Measurements from ENCODE around the gene GP9.
"Not testable (repeated sequence)": the region's sequence is repeated elsewhere in the genome, so short reads cannot be mapped to it uniquely, and the experiment has no call there.

DNA sequence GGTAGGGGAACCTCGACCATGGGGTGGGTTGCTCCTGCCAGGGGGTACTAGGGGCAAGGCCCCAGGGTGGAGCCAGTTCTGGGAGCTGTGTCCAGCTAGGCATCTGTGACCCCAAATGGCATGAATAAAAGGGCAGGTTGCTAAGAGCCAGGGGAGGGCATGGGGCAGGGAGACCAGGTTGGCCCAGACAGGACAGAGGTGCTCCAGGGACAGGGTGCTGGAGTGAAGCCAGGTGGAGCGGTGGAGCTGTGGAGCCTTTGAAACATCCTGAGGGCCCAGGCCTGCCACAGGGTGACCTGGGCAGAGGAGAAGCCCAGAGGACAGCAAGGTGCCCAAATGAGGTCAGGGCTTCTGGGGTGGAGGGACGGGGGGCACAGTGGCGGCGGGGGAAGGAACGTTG, 27.7 kb downstream of the GP9 start:
- not testable (repeated sequence) for TF ChIP-seq RARB, GLIS3, ZFP3, ZNF8, OSR1, ZNF70, ZFP30 (CRISPR knock-in tag; IDR thresholded peaks at IDR 0.05)
- TF ChIP-seq, protein P1, sequence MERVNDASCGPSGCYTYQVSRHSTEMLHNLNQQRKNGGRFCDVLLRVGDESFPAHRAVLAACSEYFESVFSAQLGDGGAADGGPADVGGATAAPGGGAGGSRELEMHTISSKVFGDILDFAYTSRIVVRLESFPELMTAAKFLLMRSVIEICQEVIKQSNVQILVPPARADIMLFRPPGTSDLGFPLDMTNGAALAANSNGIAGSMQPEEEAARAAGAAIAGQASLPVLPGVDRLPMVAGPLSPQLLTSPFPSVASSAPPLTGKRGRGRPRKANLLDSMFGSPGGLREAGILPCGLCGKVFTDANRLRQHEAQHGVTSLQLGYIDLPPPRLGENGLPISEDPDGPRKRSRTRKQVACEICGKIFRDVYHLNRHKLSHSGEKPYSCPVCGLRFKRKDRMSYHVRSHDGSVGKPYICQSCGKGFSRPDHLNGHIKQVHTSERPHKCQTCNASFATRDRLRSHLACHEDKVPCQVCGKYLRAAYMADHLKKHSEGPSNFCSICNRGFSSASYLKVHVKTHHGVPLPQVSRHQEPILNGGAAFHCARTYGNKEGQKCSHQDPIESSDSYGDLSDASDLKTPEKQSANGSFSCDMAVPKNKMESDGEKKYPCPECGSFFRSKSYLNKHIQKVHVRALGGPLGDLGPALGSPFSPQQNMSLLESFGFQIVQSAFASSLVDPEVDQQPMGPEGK (CRISPR knock-in tag; IDR thresholded peaks at IDR 0.05; ENCODE audit: borderline replicate concordance): not testable (repeated sequence)
- TF ChIP-seq, protein P2, sequence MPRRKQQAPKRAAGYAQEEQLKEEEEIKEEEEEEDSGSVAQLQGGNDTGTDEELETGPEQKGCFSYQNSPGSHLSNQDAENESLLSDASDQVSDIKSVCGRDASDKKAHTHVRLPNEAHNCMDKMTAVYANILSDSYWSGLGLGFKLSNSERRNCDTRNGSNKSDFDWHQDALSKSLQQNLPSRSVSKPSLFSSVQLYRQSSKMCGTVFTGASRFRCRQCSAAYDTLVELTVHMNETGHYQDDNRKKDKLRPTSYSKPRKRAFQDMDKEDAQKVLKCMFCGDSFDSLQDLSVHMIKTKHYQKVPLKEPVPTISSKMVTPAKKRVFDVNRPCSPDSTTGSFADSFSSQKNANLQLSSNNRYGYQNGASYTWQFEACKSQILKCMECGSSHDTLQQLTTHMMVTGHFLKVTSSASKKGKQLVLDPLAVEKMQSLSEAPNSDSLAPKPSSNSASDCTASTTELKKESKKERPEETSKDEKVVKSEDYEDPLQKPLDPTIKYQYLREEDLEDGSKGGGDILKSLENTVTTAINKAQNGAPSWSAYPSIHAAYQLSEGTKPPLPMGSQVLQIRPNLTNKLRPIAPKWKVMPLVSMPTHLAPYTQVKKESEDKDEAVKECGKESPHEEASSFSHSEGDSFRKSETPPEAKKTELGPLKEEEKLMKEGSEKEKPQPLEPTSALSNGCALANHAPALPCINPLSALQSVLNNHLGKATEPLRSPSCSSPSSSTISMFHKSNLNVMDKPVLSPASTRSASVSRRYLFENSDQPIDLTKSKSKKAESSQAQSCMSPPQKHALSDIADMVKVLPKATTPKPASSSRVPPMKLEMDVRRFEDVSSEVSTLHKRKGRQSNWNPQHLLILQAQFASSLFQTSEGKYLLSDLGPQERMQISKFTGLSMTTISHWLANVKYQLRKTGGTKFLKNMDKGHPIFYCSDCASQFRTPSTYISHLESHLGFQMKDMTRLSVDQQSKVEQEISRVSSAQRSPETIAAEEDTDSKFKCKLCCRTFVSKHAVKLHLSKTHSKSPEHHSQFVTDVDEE (CRISPR knock-in tag; IDR thresholded peaks at IDR 0.05): not testable (repeated sequence)

Measured in SK-N-SH treated with all-trans-retinoic acid at 6 μM for 48 hours (cell line).